HG03520 (cell line): Measurements from ENCODE around the gene ITFG2.

Experiments used
- ATAC-seq: cut with Tn5 transposase; IDR thresholded peaks from one replicate; pipeline ENCODE4 v1.9.1; 2021; ENCODE audit warnings: mild to moderate bottlenecking, moderate library complexity; ENCODE audit not compliant: unreplicated experiment

Gene ITFG2

GRCh38 chr12:2794736-2795289, 17.7 kb upstream of the ITFG2 start, which contains the start of gene FKBP4:
Gene FKBP4 (plus strand): TSS chr12:2794970. CDS start chr12:2795140, 170 bp downstream.
- peak; percentile 69 for ATAC-seq

DNA sequence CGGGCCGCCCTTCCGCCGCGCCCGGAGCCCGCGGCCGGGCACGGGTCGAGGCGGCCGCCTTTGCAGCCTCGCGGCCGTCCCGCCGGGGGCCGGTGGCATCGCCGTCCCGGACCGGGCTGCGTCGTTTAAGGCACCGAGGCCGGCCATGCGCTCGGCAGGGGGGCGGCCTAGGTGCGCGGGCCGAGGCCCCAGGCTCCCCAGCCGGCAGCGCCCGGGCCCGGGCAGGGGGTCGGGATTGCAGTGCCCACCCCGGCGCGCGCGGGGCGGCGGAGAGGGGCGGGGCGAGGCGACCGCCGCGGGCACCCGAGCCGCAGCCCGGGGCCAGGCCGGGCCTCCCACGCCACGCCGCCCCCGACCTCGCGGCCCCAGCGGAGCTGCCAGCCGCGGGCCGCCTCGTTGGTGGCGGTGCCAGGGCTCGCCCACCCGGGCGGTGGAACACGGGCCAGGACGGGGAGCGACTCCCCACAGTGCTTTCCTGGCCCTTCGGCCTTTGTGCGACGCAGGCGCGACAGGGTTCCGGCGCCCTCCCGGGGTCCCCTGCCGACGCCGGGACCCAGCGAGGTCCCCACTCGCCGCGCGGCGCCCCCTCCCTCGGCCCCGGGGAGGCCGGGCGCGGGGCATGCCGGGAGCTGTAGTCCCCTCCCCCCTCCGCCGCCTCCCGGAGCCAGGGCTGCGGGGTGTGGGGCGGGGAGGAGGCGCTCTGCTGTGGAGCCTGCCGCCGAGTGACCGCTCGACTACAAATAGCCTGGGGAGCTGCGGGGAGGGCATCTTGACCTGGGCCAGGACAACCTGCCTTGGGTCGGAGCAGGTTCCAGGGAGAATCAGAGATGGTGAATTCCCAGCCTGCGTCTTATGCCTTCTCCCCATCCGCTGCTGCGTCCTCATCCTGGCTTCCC, 16.9 kb upstream of the ITFG2 start:
- peak; percentile 54 for ATAC-seq

DNA sequence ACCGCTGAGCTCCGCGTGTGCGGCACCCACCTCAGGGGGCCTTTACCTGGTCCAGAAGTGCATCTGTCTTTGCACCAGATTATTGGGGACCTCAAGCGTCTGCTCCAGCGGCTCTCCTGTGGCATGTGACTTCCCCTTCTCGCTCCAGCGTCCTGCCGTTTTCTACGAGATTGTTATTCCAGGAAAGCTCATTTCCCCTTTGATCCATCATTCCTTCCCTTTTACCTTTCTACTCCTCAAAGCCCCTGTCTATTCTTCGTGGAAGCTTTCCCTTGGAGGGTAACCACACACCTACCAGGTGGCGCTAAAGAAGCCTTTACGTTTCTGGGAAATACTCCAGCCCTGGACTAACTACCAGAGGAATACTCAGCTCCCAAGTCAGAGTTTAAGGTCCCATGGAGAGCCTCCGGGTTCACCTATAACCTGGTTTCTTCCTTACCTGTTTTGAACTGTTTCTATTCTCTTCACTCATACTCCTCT, 16.2 kb upstream of the ITFG2 start:
- peak; percentile 7 for ATAC-seq

DNA sequence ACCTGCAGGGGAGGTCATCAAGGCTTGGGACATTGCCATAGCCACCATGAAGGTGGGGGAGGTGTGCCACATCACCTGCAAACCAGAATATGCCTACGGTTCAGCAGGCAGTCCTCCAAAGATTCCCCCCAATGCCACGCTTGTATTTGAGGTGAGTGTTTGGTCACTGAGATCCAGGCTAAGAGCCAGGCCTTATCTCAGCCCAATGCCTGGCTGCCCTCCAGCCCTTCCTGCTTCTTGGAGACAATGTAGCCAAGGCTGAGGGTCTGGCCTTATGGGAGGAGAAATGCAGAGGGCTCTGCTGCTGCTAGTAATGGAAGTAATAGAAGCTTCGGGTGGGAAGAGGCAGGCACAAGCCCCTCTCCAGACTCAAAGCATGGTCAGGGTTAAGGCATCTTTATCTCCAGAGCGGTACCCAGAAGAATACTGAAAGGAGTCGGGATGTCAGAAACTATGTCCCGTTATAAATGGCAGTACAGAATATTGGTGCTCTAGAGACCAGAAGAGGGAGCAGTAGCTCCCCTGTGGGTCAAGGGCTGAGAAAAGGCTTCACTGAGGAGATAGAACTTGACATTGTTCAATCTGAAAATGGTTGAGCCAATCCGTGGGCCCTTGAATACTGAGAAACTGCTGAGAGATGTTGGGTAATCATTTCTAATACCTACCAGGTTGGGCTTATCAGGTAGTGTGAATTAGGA, 14.6 kb upstream of the ITFG2 start:
- no peak for ATAC-seq

- no peak for ATAC-seq
Observed at GRCh38 chr12:2800046-2800570, 12.4 kb upstream of the ITFG2 start.

GRCh38 chr12:2801044-2801783, 11.3 kb upstream of the ITFG2 start:
- ATAC-seq = no peak

DNA sequence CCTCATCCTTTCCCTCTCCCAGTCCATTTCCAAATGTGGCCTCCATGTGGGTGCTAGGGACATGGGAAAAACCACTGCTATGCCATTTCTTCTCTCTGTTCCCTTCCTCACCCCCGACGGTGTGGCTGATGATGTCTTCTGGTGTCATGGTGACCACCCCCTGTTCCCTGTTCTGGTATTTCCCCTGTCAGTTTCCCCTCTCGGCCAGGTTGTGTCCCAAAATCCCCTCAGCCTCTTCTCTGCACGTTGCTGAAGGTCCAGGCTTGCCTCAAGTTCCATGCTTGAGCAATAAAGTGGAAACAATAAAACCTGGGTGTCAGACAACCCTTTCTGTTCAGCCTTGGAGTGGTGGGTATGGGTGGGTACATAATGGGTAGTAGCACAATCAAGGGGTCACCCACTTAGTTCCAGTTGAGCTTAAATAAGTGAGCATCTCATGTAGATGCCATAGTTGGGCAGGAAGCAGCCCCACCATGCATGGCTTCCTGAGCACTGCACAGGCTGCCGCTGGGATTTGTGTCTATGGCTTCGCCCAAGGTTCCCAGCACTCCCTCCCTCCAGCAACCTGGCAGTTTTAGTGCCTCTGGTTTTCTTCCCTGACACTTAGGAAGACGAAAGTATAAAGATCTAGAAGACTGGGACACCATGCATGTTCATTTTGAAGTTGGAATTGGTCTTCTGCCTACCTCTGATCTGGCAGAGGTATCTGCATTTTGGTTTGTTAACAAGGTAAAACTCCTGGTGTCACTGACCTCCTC, 8.7 kb upstream of the ITFG2 start:
- no peak for ATAC-seq

DNA sequence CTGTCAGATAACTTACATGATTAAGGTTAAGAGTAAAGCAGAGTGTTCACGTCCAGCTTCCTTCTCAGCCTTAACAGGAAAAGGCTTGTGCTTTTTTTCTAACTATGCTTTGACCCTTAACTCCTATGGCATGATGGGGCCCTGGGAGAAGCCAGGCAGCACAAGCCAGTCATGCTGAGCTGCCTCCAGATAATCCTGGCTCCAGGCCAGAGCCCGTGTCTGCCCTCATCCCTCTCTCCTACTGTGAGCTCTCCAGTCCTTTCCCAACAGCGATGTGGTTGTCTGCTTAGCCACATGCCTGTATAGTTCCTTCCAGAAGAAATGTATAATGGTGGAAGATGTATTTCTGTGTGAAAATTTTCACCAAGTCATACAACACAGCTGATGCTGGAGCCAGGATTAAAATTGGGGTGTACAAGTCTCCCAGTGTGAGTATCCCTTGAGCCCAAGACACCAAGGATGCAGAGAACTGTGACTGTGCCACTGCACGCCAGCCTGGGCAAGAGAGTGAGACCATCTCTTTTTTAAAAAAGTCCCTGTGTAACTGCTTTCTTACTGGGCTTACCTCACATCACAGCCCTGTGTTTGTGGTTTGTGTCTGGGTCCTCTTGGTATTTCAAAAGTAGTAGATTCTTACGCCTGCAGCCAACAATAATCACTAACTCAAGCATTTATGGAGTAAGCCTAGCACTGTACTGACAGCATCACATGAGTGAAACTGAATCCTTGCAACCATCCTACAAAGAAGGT, 7.9 kb upstream of the ITFG2 start:
- ATAC-seq = no peak

- no peak for ATAC-seq
Observed at GRCh38 chr12:2805143-2805520, 7.3 kb upstream of the ITFG2 start.

DNA sequence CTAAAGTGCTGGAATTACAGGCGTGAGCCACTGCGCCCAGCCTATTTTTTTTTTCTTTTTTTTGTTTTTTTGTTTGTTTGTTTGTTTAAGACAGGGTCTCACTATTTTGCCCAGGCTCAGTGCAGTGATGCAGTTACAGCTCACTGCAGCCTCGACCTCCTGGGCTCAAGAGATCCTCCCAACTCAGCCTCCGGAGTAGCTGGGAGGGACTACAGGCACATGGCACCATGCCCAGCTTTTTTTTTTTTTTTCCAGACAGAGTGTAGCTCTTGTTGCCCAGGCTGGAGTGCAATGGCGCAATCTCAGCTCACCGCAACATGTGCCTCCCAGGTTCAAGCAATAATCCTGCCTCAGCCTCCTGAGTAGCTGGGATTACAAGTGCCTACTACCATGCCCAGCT, 5.8 kb upstream of the ITFG2 start:
- no peak for ATAC-seq

- no peak for ATAC-seq
Observed at GRCh38 chr12:2811801-2812200, 667 bp upstream of the ITFG2 start.

- ATAC-seq = peak; percentile 28
Observed at GRCh38 chr12:2813214-2814185, 1.0 kb downstream of the ITFG2 start.

DNA sequence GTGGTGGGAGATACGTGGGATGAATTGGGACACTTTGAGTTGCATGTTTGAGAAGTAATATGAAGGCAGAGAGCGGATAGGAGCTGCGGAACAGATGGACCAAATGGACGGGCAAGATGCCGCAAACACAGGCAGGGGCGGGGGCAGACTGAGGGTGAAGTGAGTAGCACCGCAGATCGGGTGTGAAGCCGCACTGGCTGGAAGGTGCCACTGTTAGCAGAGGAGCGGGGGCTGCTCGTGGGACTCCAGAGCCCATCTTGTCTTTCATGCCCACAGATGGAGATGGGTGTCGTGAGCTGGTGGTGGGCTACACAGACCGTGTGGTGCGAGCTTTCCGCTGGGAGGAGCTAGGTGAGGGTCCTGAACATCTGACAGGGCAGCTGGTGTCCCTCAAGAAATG, 7.3 kb downstream of the ITFG2 start:
- ATAC-seq = no peak

GRCh38 chr12:2820432-2820831, 8.0 kb downstream of the ITFG2 start:
- ATAC-seq = no peak

DNA sequence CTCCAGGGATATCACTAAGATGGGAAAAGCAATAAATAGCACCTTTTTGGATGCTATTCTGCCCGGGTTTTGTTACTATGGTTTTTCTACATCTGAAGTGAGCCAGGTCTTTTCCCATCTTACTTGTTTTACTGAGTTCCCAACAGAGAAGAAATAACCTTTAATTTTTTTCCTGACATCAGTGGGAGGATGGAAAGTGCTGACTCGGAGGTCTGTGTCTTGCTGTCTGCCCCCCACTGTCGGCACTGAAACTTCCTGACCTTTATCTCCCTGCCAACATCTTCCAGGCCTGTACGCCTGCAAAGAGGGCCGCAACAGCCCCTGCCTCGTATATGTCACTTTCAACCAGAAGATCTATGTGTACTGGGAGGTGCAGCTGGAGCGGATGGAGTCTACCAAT, 11.0 kb downstream of the ITFG2 start:
- ATAC-seq = no peak

DNA sequence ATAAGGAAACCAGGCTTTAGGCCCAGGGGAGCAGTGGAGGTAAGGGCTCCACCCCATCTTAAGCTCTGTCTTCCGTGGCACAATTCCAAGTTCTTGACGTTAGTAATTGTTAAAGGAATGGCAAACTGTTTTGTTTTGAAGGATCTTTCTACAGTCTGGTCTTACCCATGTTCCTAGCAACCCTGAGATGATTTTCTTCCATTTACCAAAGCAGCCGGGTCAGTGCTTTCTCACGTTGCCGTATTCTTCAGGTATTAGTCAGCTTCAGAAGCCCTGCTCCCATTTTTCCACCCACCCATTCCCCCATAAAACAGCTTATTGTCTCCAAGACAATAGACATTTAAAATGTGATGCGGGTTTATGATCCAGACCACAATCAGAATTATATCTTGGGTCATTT, 12.1 kb downstream of the ITFG2 start:
- ATAC-seq = no peak

DNA sequence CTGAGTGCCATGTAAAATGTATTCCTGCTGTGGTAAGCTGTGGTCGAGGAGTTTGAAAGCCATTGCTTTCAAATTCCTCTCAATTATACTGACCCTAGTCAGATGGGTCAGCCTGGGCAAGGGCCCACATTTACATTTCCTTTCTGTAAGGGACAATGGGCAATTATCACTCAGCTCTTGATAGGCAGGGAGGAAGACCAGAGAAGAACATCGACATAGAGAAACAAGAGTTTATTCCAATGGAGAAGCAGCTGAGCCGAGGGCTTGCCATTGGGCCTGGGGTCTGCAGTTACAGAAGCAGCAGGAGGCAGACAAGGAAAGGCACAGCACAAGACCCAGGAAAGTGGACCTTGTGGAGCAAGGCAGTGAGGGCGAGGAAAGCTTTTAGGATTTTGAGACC, 12.7 kb downstream of the ITFG2 start:
- ATAC-seq = no peak

GRCh38 chr12:2826036-2826435, 13.6 kb downstream of the ITFG2 start:
- no peak for ATAC-seq
